HepG2 (cell line): Measurements from ENCODE around the gene FGFR3. TPM values are rescaled to one million over a fixed set of nuclear protein-coding genes. Genes with fewer than 3 reads are reported as not detected.

ENCODE experiments used
- CCDC6 ChIP-seq: sonication (generic); formaldehyde crosslinking; IDR thresholded peaks from 2 replicates; pipeline ENCODE4 v1.8.1; 2022; ENCODE audit warnings: mild to moderate bottlenecking, missing genetic modification reagents, moderate library complexity
- CHCHD3 ChIP-seq: sonication (generic); formaldehyde crosslinking; IDR thresholded peaks from 2 replicates; pipeline ENCODE4 v1.8.0; 2022; ENCODE audit warnings: mild to moderate bottlenecking, missing genetic modification reagents, moderate library complexity
- HMG20B ChIP-seq: conservative IDR thresholded peaks from 2 replicates; pipeline ENCODE4 v1.6.1; 2016; ENCODE audit warnings: missing genetic modification reagents, missing compliant biosample characterization
- HNRNPL ChIP-seq: fragments of 200-400 bp; formaldehyde crosslinking; IDR thresholded peaks from 2 replicates; pipeline ENCODE4 v1.6.1; 2017; ENCODE audit warnings: mild to moderate bottlenecking, low read depth, low read length
- MTF1 ChIP-seq: sonication (generic); formaldehyde crosslinking; IDR thresholded peaks from 2 replicates; pipeline ENCODE4 v1.5.0; 2020; ENCODE audit warnings: missing genetic modification reagents
- NFATC3 ChIP-seq: sonication (generic); formaldehyde crosslinking; IDR thresholded peaks from 2 replicates; pipeline ENCODE4 v1.5.1; 2020; ENCODE audit warnings: mild to moderate bottlenecking, missing genetic modification reagents
- PHF5A ChIP-seq: IDR thresholded peaks from one replicate; pipeline ENCODE4 v1.6.1; 2018; ENCODE audit warnings: low read depth, missing genetic modification reagents; ENCODE audit not compliant: unreplicated experiment
- POGZ ChIP-seq: sonication (generic); formaldehyde crosslinking; IDR thresholded peaks from 2 replicates; pipeline ENCODE4 v1.4.0; 2020; ENCODE audit warnings: mild to moderate bottlenecking, missing genetic modification reagents
- POLR2AphosphoS2 ChIP-seq: IDR thresholded peaks from 2 replicates; pipeline ENCODE4 v1.6.1; 2011; ENCODE audit warnings: low read depth, low read length, improper control_type of control experiment
- PRPF4 ChIP-seq: fragments of 200-400 bp; formaldehyde crosslinking; IDR thresholded peaks from 2 replicates; pipeline ENCODE4 v1.6.1; 2016; ENCODE audit warnings: low read length, low read depth; ENCODE audit not compliant: poor library complexity, severe bottlenecking
- SETDB1 ChIP-seq: sonication (generic); formaldehyde crosslinking; IDR thresholded peaks from 2 replicates; pipeline ENCODE4 v1.5.1; 2020; ENCODE audit warnings: missing genetic modification reagents, mild to moderate bottlenecking, borderline replicate concordance
- TBL1XR1 ChIP-seq: fragments of 150-350 bp; IDR thresholded peaks from 2 replicates; pipeline ENCODE4 v1.6.1; 2014; ENCODE audit warnings: borderline replicate concordance, low read length; ENCODE audit not compliant: partially characterized antibody
- ZIK1 ChIP-seq: sonication (generic); formaldehyde crosslinking; IDR thresholded peaks from 2 replicates; pipeline ENCODE4 v1.5.0; 2020; ENCODE audit warnings: mild to moderate bottlenecking, low read depth, missing genetic modification reagents, borderline replicate concordance
- ZNF101 ChIP-seq: sonication (generic); formaldehyde crosslinking; IDR thresholded peaks from 2 replicates; pipeline ENCODE4 v1.4.0; 2020; ENCODE audit warnings: mild to moderate bottlenecking, low read depth, missing genetic modification reagents, borderline replicate concordance
- ZNF225 ChIP-seq: sonication (generic); formaldehyde crosslinking; IDR thresholded peaks from 2 replicates; pipeline ENCODE4 v1.4.0; 2020; ENCODE audit warnings: mild to moderate bottlenecking, missing genetic modification reagents
- ZNF263 ChIP-seq: sonication (generic); formaldehyde crosslinking; IDR thresholded peaks from 2 replicates; pipeline ENCODE4 v1.4.0; 2020; ENCODE audit warnings: missing genetic modification reagents
- ZNF350 ChIP-seq: sonication (generic); formaldehyde crosslinking; IDR thresholded peaks from 2 replicates; pipeline ENCODE4 v1.4.0; 2020; ENCODE audit warnings: mild to moderate bottlenecking, low read depth, missing genetic modification reagents, borderline replicate concordance
- ZNF44 ChIP-seq: sonication (generic); formaldehyde crosslinking; IDR thresholded peaks from 2 replicates; pipeline ENCODE4 v1.5.1; 2020; ENCODE audit warnings: mild to moderate bottlenecking, missing genetic modification reagents
- ZNF619 ChIP-seq: sonication (generic); formaldehyde crosslinking; IDR thresholded peaks from 2 replicates; pipeline ENCODE4 v1.4.0; 2020; ENCODE audit warnings: mild to moderate bottlenecking, missing genetic modification reagents
- ZNF777 ChIP-seq: sonication (generic); formaldehyde crosslinking; IDR thresholded peaks from 2 replicates; pipeline ENCODE4 v1.4.0; 2020; ENCODE audit warnings: missing genetic modification reagents
- ZNF816 ChIP-seq: sonication (generic); formaldehyde crosslinking; IDR thresholded peaks from 2 replicates; pipeline ENCODE4 v1.8.0; 2022; ENCODE audit warnings: missing genetic modification reagents, mild to moderate bottlenecking, borderline replicate concordance
- polyA plus RNA-seq, 8 experiments: library from polyadenylated mRNA; depleted of rRNA in 3 of 8; stranded (reverse) in 7 of 8; unstranded in 1 of 8; fragments of >200 nt; fragmentation: Illumina TruSeq in 4 of 8; extraction: Trizol in 4 of 8; gene quantifications; 2 replicates each; pipeline versions ENCODE4 v1.2.1 to v1.2.3, GENCODE V29; 2011 to 2016; ENCODE audit warnings: low read depth in 4 of 8, missing spikeins in 1 of 8, mixed read lengths in 1 of 8; ENCODE audit not compliant: insufficient read depth in 1 of 8
- total RNA-seq, 5 experiments: library from RNA; depleted of rRNA; stranded (reverse); fragments of >200 nt; fragmentation: Illumina TruSeq; extraction: Trizol; gene quantifications; 2 replicates each; pipeline ENCODE4 v1.2.3, GENCODE V29; 2016; ENCODE audit warnings: low read depth in 1 of 5
- TF ChIP-seq, protein P1 (sequence below): sonication (generic); formaldehyde crosslinking; IDR thresholded peaks from 2 replicates; pipeline ENCODE4 v1.8.0; 2022; ENCODE audit warnings: mild to moderate bottlenecking, missing genetic modification reagents; ENCODE audit not compliant: insufficient replicate concordance
- TF ChIP-seq, protein P2 (sequence below): sonication (generic); formaldehyde crosslinking; conservative IDR thresholded peaks from 2 replicates; pipeline ENCODE4 v1.4.0; 2020; ENCODE audit warnings: missing genetic modification reagents
- TF ChIP-seq, protein P3 (sequence below): sonication (generic); formaldehyde crosslinking; IDR thresholded peaks from 2 replicates; pipeline ENCODE4 v1.8.0; 2023; ENCODE audit warnings: mild to moderate bottlenecking, missing genetic modification reagents
- TF ChIP-seq, protein P4 (sequence below): sonication (generic); formaldehyde crosslinking; IDR thresholded peaks from 2 replicates; pipeline ENCODE4 v1.5.0; 2020; ENCODE audit warnings: mild to moderate bottlenecking, missing genetic modification reagents

FGFR3 gene
- total and polyA plus RNA-seq, 2 of the 13 experiments (the other 11 are each of a cell fraction or from before 2014, with no cell fraction given): 103 to 109 TPM

GRCh38 chr4:1768367-1769034, 24.6 kb upstream of the FGFR3 start (continued):
- TF ChIP-seq, protein P1, sequence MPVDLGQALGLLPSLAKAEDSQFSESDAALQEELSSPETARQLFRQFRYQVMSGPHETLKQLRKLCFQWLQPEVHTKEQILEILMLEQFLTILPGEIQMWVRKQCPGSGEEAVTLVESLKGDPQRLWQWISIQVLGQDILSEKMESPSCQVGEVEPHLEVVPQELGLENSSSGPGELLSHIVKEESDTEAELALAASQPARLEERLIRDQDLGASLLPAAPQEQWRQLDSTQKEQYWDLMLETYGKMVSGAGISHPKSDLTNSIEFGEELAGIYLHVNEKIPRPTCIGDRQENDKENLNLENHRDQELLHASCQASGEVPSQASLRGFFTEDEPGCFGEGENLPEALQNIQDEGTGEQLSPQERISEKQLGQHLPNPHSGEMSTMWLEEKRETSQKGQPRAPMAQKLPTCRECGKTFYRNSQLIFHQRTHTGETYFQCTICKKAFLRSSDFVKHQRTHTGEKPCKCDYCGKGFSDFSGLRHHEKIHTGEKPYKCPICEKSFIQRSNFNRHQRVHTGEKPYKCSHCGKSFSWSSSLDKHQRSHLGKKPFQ (CRISPR knock-in tag): no peak
- TF ChIP-seq ZIK1 (CRISPR knock-in tag) (no peak), CCDC6 (CRISPR knock-in tag) (no peak), ZNF350 (CRISPR knock-in tag) (no peak; the same call in 1 of the 2 replicates), HMG20B (no peak), ZNF101 (CRISPR knock-in tag) (0 out of 2 replicates have a peak, but pooled peaks have one; percentile 43), HNRNPL (peak; percentile 98), POGZ (CRISPR knock-in tag) (no peak), MTF1 (CRISPR knock-in tag) (no peak), ZNF44 (CRISPR knock-in tag) (no peak), PRPF4 (no peak), TBL1XR1 (no peak), POLR2AphosphoS2 (no peak), ZNF816 (CRISPR knock-in tag) (no peak), PHF5A (no peak), CHCHD3 (CRISPR knock-in tag) (no peak), NFATC3 (CRISPR knock-in tag) (no peak), SETDB1 (no peak), ZNF777 (CRISPR knock-in tag) (no peak), ZNF619 (no peak), ZNF225 (CRISPR knock-in tag) (no peak), ZNF263 (no peak)
- TF ChIP-seq, protein P2, sequence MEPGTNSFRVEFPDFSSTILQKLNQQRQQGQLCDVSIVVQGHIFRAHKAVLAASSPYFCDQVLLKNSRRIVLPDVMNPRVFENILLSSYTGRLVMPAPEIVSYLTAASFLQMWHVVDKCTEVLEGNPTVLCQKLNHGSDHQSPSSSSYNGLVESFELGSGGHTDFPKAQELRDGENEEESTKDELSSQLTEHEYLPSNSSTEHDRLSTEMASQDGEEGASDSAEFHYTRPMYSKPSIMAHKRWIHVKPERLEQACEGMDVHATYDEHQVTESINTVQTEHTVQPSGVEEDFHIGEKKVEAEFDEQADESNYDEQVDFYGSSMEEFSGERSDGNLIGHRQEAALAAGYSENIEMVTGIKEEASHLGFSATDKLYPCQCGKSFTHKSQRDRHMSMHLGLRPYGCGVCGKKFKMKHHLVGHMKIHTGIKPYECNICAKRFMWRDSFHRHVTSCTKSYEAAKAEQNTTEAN (CRISPR knock-in tag): no peak
- TF ChIP-seq, protein P3, sequence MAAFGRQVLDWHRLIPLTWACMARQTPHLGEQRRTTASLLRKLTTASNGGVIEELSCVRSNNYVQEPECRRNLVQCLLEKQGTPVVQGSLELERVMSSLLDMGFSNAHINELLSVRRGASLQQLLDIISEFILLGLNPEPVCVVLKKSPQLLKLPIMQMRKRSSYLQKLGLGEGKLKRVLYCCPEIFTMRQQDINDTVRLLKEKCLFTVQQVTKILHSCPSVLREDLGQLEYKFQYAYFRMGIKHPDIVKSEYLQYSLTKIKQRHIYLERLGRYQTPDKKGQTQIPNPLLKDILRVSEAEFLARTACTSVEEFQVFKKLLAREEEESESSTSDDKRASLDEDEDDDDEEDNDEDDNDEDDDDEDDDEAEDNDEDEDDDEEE: peak; percentile 93
- TF ChIP-seq, protein P4, sequence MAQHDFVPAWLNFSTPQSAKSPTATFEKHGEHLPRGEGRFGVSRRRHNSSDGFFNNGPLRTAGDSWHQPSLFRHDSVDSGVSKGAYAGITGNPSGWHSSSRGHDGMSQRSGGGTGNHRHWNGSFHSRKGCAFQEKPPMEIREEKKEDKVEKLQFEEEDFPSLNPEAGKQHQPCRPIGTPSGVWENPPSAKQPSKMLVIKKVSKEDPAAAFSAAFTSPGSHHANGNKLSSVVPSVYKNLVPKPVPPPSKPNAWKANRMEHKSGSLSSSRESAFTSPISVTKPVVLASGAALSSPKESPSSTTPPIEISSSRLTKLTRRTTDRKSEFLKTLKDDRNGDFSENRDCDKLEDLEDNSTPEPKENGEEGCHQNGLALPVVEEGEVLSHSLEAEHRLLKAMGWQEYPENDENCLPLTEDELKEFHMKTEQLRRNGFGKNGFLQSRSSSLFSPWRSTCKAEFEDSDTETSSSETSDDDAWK (CRISPR knock-in tag): no peak
